Omental fat pad (tissue), 4 donors: ENCODE results near the gene CACNA2D4. TPM values are rescaled to one million over a fixed set of nuclear protein-coding genes. Genes with fewer than 3 reads are reported as not detected.

ENCODE experiments used
- ATAC-seq: fragments of 150-250 bp; one replicate; pipeline ENCODE4 v1.9.1; 2016; ENCODE audit warnings: mild to moderate bottlenecking, moderate library complexity; ENCODE audit not compliant: low FRiP score
- DNase-seq: peaks from one replicate; pipeline ENCODE4 v3.0.0-alpha.2; 2019; ENCODE audit warnings: low spot score
- total RNA-seq, 4 donors: library from RNA; depleted of rRNA; stranded (reverse); fragments of >200 nt; gene quantifications; one replicate each; pipeline ENCODE4 v1.1.0, GENCODE V29; 2016
- TF ChIP-seq, protein P1 (sequence below), 3 donors: fragments of 450-650 bp; IDR thresholded peaks; one replicate each; pipeline ENCODE4 v1.5.1; 2016 to 2017; ENCODE audit warnings: antibody characterized with exemption in 3 of 3, mild to moderate bottlenecking in 3 of 3, moderate library complexity in 2 of 3

Gene CACNA2D4
- total RNA-seq, 4 donors from 2014 or later = 3.9 to 13.0 (median 6.8) TPM

DNA sequence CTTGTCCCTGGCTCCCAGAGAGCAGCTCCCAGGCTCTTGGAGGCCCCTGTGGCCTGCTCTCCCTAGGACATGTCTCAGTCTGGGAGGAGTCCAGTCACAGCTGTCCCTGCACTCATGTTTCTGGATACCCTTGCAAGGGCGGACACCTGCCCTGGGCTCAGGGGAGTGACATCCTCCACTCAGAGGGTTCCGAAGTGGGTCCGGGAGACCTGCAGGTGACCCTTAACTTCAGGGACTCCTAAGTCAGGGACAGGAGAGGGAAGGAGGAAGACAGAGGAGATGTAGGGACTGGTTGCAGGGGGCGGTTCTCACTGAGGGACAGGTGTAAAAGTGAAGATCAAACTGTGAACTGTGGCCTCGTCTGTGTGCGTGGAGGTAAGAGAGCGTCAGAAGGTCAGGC lies 37.6 kb downstream of the CACNA2D4 start:
- TF ChIP-seq, protein P1, sequence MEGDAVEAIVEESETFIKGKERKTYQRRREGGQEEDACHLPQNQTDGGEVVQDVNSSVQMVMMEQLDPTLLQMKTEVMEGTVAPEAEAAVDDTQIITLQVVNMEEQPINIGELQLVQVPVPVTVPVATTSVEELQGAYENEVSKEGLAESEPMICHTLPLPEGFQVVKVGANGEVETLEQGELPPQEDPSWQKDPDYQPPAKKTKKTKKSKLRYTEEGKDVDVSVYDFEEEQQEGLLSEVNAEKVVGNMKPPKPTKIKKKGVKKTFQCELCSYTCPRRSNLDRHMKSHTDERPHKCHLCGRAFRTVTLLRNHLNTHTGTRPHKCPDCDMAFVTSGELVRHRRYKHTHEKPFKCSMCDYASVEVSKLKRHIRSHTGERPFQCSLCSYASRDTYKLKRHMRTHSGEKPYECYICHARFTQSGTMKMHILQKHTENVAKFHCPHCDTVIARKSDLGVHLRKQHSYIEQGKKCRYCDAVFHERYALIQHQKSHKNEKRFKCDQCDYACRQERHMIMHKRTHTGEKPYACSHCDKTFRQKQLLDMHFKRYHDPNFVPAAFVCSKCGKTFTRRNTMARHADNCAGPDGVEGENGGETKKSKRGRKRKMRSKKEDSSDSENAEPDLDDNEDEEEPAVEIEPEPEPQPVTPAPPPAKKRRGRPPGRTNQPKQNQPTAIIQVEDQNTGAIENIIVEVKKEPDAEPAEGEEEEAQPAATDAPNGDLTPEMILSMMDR (IDR thresholded peaks at IDR 0.05) = no peak
- no peak for ATAC-seq
- DNase-seq = no peak

DNA sequence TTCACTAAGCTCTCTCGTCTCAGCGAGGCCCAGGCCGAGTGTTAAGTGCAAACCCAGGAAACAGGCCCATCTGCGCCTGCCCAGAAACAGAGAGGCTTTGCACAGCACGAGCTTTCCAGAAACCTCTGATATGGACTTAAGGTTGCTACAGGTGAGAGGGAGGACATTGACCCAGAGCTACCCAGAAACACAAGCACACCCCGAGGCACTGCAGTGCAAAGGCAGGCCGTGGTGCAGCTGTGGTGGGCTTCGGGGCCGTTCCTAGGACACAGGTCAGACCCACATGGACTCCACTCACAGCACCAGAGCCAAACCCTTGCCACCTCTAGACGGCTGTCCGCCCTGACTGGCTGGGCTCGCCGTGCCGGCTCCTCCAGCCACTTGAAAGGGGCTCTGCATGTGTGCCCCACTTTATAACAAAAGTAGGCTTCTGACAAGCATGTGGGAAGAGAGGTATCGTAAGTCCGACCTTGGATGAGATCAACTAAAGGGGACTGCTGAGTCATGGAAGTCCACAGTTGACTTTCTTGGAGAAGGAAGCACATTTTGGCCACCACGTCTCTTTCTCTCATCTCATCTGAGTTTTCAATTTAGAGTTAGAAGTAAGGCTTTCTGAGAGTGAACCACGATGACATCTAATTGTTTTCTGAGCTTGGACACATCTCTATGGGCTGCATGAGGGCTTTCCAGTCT lies 38.2 kb downstream of the CACNA2D4 start:
- DNase-seq (no peak), ATAC-seq (no peak)

DNA sequence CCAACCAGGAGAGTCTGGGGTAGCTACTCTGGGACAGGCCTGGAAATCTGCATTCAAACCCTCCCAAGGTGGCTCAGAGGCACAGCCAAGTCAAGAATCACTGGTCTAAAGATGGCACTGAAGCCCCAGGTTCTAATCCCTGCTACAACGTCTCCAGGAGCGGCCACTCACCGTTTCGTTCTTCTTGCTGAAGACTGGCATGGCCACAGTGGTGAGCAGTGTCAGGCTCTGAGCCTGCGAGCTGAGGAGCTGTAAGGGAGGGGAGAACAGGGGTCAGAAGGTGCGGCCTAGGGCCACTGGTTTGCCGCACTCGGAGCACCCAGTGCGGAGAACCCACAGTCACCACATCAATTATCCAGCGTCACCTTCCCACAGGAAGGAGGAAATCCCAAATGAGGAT lies 38.8 kb downstream of the CACNA2D4 start:
- TF ChIP-seq, protein P1 (IDR thresholded peaks at IDR 0.05) = no peak
- no peak for DNase-seq
- ATAC-seq = no peak

More for the DNA sequence above, 38.2 kb downstream of the CACNA2D4 start:
- TF ChIP-seq, protein P1 (IDR thresholded peaks at IDR 0.05) = no peak

DNA sequence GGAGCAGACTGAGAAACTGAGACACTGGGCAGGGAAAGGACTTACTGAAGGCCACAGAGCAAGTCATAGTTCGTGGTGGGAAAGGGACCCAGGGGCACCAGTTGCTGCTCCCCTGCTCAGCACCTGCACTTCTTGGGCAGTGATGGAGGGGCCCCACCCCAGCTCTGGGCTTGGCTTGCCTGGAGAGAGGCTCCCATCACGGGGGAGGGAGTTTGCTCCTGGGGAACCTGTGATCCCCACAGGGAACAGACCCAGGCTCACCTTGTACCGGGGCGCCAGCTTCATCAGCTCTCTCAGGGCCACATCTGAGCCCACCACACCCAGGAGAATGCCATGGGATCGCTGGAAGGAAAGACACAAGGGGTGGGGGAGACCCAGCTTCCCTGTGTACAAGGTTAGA lies 39.8 kb downstream of the CACNA2D4 start:
- ATAC-seq = no peak
- no peak for DNase-seq
- TF ChIP-seq, protein P1 (IDR thresholded peaks at IDR 0.05) = no peak

DNA sequence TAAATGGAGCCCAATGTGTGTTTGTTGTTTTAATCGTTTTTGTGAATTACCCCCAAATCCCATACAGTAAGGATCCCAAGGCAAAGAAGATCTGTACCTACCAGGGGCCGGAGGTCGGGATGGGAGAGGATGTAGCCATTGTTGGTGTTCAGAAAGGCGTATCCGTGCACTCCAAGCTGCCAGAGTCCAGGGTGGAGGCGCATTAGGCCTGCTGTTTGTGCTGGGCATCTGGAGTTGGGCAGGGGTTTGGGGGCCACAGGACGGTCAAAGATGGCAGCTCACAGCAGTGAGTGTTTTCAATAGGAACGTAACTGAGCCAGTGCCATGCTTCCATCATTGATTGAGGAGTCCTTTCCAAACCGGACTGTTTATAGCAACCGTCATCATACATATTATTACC lies 40.2 kb downstream of the CACNA2D4 start:
- TF ChIP-seq, protein P1 (IDR thresholded peaks at IDR 0.05) = no peak
- no peak for DNase-seq
- ATAC-seq = no peak

DNA sequence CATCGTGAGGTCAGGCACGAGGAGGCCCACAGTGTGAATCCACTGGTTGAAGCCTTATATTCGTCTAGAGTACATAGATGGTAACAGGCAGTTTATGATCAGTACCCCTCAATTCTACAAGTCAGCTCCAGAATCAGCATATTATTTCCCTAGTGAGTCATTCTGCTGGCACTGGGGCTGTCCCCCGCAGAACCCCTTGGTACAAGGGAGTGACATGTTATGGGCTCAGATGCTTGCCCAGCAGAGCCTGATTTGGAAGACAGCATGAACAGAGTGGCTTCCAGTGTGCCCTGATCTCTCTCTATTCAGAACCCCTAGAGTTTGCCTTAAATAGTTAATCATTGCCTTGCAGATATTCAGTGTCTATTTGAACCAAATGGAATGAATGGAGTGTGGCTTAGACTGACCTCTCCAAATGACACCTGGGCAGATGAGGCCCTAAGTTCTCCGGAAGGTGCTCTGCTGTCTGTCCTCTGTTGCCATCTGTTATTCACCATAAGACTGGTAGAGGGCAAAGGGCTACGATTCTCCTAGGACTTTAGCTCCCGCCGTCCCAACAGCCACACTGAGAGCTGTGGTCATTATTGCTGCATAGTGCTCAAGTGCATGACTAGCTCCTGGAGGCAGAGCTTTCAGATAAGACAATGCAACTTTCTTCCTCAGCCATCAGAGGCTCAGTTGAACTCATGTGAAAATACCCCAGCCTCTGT lies 41.1 kb downstream of the CACNA2D4 start:
- DNase-seq = no peak
- TF ChIP-seq, protein P1 (IDR thresholded peaks at IDR 0.05) = no peak

DNA sequence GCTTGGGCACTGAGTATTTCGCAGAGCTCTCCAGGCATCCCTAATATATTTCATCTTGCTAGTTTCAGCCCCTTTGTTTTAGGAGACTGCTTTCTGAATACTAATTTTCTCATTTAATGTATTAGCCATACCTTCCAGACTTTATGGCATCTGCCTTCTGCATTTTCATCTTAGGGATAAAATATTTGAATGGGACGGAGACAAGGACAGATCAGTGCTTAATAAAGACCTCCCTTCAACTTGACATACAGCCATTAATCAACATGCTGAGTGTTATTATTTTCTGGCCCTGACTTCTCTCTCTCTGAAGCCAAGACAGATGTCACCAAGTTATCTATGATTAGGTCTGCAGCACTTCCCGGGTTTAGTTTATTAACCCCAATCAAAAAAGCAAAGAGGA lies 42.4 kb downstream of the CACNA2D4 start:
- no peak for DNase-seq
- no peak for ATAC-seq
- TF ChIP-seq, protein P1 (IDR thresholded peaks at IDR 0.05) = no peak

More for the DNA sequence above, 41.1 kb downstream of the CACNA2D4 start:
- no peak for ATAC-seq
